Tibial nerve (tissue), 4 donors: ENCODE data around the gene PSORS1C1. TPM values are rescaled to one million over a fixed set of nuclear protein-coding genes. Genes with fewer than 3 reads are reported as not detected.

Experiments
- DNase-seq, 2 donors: peaks; one replicate each; pipeline ENCODE4 v3.0.0-alpha.2; 2019; ENCODE audit warnings: low spot score in 2 of 2
- H3K27ac ChIP-seq, 4 donors: fragments of 200-600 bp; sonication (generic) in 3 of 4; one replicate each; pipeline ENCODE4 v1.5.1; 2017 to 2019; ENCODE audit warnings: mild to moderate bottlenecking in 1 of 4
- H3K27me3 ChIP-seq, 2 donors: fragments of 200-600 bp; sonication (generic) in 1 of 2; one replicate each; pipeline versions ENCODE4 v1.5.1 to v1.6.0; 2017 to 2019
- H3K36me3 ChIP-seq, 3 donors: fragments of 200-600 bp; sonication (generic); one replicate each; pipeline ENCODE4 v1.5.1; 2018 to 2019
- H3K4me1 ChIP-seq, 4 donors: fragments of 200-600 bp; sonication (generic) in 3 of 4; one replicate each; pipeline ENCODE4 v1.5.1; 2017 to 2019
- H3K4me3 ChIP-seq, 4 donors: fragments of 200-600 bp; sonication (generic) in 3 of 4; one replicate each; pipeline ENCODE4 v1.5.1; 2017 to 2019; ENCODE audit warnings: mild to moderate bottlenecking in 1 of 4, moderate library complexity in 1 of 4
- H3K9me3 ChIP-seq, 4 donors: fragments of 200-600 bp; sonication (generic) in 3 of 4; one replicate each; pipeline ENCODE4 v1.5.1; 2017 to 2019
- EP300 ChIP-seq, 2 donors: sonication (generic); formaldehyde crosslinking; IDR thresholded peaks; one replicate each; pipeline ENCODE4 v1.6.1; 2017; ENCODE audit warnings: antibody characterized with exemption in 2 of 2, mild to moderate bottlenecking in 1 of 2
- POLR2A ChIP-seq, 2 donors: fragments of 450-650 bp; IDR thresholded peaks; one replicate each; pipeline ENCODE4 v1.6.1; 2017; ENCODE audit warnings: antibody characterized with exemption in 2 of 2, mild to moderate bottlenecking in 2 of 2, moderate library complexity in 2 of 2
- WGBS, 2 donors: methylation state at CpG; one replicate each; pipeline ENCODE4 v1.1.5; 2018; 5-methylcytosine and 5-hydroxymethylcytosine counted together
- total RNA-seq, 4 donors: library from RNA; depleted of rRNA; stranded (reverse); fragments of >200 nt; gene quantifications; one replicate each; pipeline ENCODE4 v1.1.0, GENCODE V29; 2016
- TF ChIP-seq, protein P1 (sequence below), 5 experiments: fragments of 200-600 bp in 3 of 5; fragments of 450-650 bp in 2 of 5; sonication (generic) in 3 of 5; IDR thresholded peaks; one replicate each; pipeline ENCODE4 v1.5.1; 2016 to 2019; ENCODE audit warnings: antibody characterized with exemption in 5 of 5, mild to moderate bottlenecking in 3 of 5, moderate library complexity in 2 of 5

Gene PSORS1C1
- total RNA-seq, 4 donors from 2014 or later, result 0.42 to 8.5 (median 2.2) TPM

- Histone ChIP-seq H3K27me3 (no peaks in the 10 kb centered on the region), H3K9me3 (no peaks in the 10 kb centered on the region), H3K27ac (peak overlapping the region in 2 of 4 donors; percentile 0 to 52), H3K36me3 (no peaks in the 10 kb centered on the region), H3K4me1 (peaks cover 0 to 23% (median 2%) of the 10 kb centered on the region in 4 donors), H3K4me3 (no peak overlapping the region)
- DNase-seq, result peak in 1 of 2 donors; percentile 24
- 35 to 55% methylated on average over 8 of the region's 8 CpGs for whole genome bisulfite sequencing, 2 donors
- TF ChIP-seq EP300 (IDR thresholded peaks at IDR 0.05), result no peak
- TF ChIP-seq, protein P1, sequence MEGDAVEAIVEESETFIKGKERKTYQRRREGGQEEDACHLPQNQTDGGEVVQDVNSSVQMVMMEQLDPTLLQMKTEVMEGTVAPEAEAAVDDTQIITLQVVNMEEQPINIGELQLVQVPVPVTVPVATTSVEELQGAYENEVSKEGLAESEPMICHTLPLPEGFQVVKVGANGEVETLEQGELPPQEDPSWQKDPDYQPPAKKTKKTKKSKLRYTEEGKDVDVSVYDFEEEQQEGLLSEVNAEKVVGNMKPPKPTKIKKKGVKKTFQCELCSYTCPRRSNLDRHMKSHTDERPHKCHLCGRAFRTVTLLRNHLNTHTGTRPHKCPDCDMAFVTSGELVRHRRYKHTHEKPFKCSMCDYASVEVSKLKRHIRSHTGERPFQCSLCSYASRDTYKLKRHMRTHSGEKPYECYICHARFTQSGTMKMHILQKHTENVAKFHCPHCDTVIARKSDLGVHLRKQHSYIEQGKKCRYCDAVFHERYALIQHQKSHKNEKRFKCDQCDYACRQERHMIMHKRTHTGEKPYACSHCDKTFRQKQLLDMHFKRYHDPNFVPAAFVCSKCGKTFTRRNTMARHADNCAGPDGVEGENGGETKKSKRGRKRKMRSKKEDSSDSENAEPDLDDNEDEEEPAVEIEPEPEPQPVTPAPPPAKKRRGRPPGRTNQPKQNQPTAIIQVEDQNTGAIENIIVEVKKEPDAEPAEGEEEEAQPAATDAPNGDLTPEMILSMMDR (IDR thresholded peaks at IDR 0.05), result peak in 1 of 5 experiments; percentile 21
These were observed 30.8 kb upstream of the PSORS1C1 start for GRCh38 chr6:31083742-31084354.

DNA sequence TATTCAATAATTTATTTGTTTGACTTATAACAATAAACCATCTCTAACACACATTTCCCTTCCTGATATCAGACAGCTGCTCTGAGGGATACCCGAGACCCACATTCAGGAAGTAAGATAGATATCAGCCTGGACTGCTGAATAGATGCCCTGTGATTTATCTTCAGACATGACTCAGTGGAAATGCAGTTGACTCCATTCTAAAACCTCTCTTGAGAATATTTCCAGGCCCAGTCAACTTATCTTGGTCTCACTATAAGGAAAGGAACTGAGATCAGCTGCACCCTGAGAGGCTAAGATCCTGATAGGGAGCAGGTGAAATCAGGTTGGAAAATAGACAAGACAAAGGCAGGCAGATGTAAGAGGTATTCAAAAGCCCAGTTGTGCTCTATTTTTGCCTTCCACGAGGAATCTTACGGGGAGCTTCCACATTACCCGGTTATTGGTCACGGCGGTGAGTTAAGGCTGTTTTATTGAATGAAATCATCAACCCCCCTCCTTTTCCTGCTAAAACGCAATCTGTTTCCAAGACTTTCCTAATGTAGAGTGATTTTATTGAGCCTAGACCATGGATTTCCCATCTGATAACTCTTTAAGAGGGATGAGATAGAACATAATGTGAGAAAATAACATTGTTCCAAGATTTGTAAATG, 27.7 kb upstream of the PSORS1C1 start:
- TF ChIP-seq EP300 (IDR thresholded peaks at IDR 0.05), result no peak
- TF ChIP-seq, protein P1 (IDR thresholded peaks at IDR 0.05), result no peak
- no peak for TF ChIP-seq POLR2A (IDR thresholded peaks at IDR 0.05)
- Histone ChIP-seq H3K27me3 (no peaks in the 10 kb centered on the region), H3K4me1 (peaks cover 0 to 19% (median 0%) of the 10 kb centered on the region in 4 donors), H3K4me3 (no peak overlapping the region), H3K36me3 (no peaks in the 10 kb centered on the region), H3K9me3 (no peaks in the 10 kb centered on the region), H3K27ac (peak overlapping the region in 1 of 4 donors; percentile 37)
- WGBS, 2 donors, result 32 to 37% methylated on average over 7 of the region's 7 CpGs
- DNase-seq, result no peak

DNA sequence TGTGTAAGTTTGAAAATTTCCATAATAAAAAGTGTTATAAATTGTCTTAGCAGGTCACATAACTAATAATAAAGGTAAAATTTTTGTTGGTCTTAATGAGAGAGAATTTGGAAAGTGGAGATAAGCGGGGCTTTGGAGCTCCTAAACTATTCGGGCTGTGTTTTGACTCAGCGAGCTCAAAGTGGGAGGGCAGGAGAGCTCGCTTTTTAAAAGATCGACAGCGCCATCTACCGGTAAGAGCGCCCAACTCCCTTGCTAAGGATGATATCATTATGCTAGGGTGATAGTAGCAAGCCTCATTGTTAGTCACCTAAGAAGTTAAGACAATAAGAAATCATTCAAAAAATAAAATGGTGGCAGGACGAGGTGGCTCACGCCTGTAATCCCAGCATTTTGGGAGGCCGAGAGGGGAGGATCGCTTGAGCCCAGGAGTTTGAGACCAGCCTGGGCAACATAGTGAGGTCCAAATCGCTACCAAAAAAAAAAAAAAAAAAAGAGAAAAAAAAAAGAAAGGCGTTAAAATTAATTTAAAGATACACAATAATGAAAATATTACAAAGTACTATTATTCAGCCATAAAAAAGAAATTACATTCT, 27.0 kb upstream of the PSORS1C1 start:
- Histone ChIP-seq H3K27ac (peak overlapping the region in 1 of 4 donors; percentile 37), H3K9me3 (no peaks in the 10 kb centered on the region), H3K4me1 (peaks cover 0 to 19% (median 0%) of the 10 kb centered on the region in 4 donors), H3K4me3 (no peak overlapping the region), H3K36me3 (no peaks in the 10 kb centered on the region), H3K27me3 (no peaks in the 10 kb centered on the region)
- DNase-seq, result peak; percentile 78 to 94
- TF ChIP-seq POLR2A (IDR thresholded peaks at IDR 0.05) (no peak), EP300 (IDR thresholded peaks at IDR 0.05) (no peak)
- TF ChIP-seq, protein P1 (IDR thresholded peaks at IDR 0.05), result peak; percentile 68 to 80 (median 72)
- WGBS, 2 donors, result 11 to 12% methylated on average over 14 of the region's 14 CpGs

GRCh38 chr6:31090275-31090972, 24.2 kb upstream of the PSORS1C1 start:
- no peak for DNase-seq
- Histone ChIP-seq H3K9me3 (no peaks in the 10 kb centered on the region), H3K36me3 (no peaks in the 10 kb centered on the region), H3K27ac (no peak overlapping the region), H3K27me3 (no peaks in the 10 kb centered on the region), H3K4me1 (peaks cover 0 to 33% (median 3%) of the 10 kb centered on the region in 4 donors), H3K4me3 (no peak overlapping the region)
- TF ChIP-seq POLR2A (IDR thresholded peaks at IDR 0.05), result no peak
- TF ChIP-seq, protein P1 (IDR thresholded peaks at IDR 0.05), result no peak
- no peak for TF ChIP-seq EP300 (IDR thresholded peaks at IDR 0.05)
- 88 to 92% methylated on average over 3 of the region's 3 CpGs for WGBS, 2 donors
